ENCODE data around the gene RUVBL2. TPM values are rescaled to one million over a fixed set of nuclear protein-coding genes. Genes with fewer than 3 reads are reported as not detected.

RUVBL2 gene
- total and polyA plus RNA-seq, 8 donors: 0.58 to 96.0 (median 61.2) TPM

DNA sequence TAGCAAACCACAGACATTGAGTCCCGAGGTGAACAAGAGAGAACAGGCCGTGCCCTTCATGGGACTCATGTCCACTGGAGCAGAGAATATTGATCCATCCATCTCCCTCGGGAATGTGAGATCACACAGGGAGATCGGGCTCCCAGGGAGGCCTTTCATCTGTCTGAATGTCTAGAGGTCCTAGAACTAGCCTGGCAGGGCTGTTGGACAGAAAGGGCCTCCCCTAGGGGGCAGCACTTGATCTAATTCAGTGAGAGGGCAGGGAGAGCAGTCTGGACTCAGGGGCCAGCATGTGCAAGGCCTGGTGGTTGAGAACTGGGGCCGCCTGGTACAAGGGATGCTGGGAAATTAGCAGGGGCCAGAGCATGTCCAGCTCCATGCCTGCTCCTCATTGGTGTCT is 4.3 kb downstream of the RUVBL2 start:
- intact Hi-C loops (cut with DNase I; ENCODE audit: low total_unique reads): no loop called here
- 67 to 80% (median 74%) methylated on average over 3 to 5 of the region's 5 CpGs for WGBS, 5 donors
- H3K36me3 ChIP-seq: peaks cover 0 to 28% (median 20%) of the 10 kb centered on the region in 4 donors
- no peaks in the 10 kb centered on the region for H3K27me3 ChIP-seq
- no peak overlapping the region for H3K27ac ChIP-seq
- H3K4me3 ChIP-seq: no peak overlapping the region
- DNase-seq: peak; percentile 56 to 59
- TF ChIP-seq POLR2AphosphoS5 (IDR thresholded peaks at IDR 0.05): no peak
- no peak for TF ChIP-seq EP300 (IDR thresholded peaks at IDR 0.05)
- TF ChIP-seq, protein P1, sequence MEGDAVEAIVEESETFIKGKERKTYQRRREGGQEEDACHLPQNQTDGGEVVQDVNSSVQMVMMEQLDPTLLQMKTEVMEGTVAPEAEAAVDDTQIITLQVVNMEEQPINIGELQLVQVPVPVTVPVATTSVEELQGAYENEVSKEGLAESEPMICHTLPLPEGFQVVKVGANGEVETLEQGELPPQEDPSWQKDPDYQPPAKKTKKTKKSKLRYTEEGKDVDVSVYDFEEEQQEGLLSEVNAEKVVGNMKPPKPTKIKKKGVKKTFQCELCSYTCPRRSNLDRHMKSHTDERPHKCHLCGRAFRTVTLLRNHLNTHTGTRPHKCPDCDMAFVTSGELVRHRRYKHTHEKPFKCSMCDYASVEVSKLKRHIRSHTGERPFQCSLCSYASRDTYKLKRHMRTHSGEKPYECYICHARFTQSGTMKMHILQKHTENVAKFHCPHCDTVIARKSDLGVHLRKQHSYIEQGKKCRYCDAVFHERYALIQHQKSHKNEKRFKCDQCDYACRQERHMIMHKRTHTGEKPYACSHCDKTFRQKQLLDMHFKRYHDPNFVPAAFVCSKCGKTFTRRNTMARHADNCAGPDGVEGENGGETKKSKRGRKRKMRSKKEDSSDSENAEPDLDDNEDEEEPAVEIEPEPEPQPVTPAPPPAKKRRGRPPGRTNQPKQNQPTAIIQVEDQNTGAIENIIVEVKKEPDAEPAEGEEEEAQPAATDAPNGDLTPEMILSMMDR (IDR thresholded peaks at IDR 0.05): peak in 2 of 7 experiments; percentile 13 to 33
- TF ChIP-seq POLR2A (IDR thresholded peaks at IDR 0.05): no peak
- H3K9me3 ChIP-seq: no peaks in the 10 kb centered on the region
- peaks cover 12 to 18% (median 15%) of the 10 kb centered on the region in 4 donors for H3K4me1 ChIP-seq

DNA sequence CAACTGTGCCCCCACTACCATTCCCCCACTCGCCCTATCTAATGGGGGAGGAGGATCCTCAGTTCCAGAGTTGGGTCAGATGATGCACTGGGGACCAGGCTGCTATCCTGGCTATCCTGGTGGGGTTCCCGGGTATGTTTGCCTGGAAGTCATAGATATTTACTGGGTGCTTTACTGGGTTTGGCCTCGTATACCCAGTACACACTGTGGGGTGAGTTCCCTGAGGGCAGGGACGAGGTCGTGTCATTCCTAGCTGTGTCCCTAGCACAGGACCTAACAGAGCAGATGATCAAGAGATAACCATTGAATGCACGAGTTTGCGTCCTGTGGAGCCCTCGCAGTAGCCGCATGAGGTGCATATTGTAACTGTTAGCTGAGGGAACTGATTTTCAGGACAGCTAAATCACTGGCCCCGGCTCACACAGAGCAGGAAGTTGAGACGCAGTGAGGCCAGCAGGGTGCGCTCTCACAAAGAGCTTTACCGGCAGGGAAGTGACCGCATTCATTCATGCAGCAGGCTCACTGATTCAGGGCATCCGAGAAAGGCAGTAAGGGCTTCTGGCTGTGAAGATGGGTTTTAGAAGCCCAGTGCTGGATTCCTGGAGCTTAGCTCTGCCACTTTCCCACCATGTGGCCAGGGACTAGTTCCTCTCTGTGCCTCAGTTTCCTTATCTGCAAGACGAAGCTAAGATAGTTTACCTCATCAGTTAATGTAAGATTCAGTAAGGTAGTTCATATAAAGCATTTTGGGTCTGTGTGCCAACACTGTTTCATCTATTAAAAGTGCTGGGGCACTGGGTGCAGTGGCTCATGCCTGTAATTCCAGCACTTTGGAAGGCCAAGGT is 6.0 kb downstream of the RUVBL2 start:
- Histone ChIP-seq H3K27me3 (no peaks in the 10 kb centered on the region), H3K36me3 (peaks cover 7 to 45% (median 37%) of the 10 kb centered on the region in 4 donors), H3K27ac (no peak overlapping the region), H3K9me3 (no peaks in the 10 kb centered on the region), H3K4me3 (no peak overlapping the region), H3K4me1 (peaks cover 3 to 10% (median 7%) of the 10 kb centered on the region in 4 donors)
- intact Hi-C loops (cut with DNase I; ENCODE audit: low total_unique reads): no loop called here
- WGBS, 5 donors: 55 to 66% (median 59%) methylated on average over 11 to 16 of the region's 16 CpGs
- peak; percentile 65 to 81 for DNase-seq
- TF ChIP-seq, protein P1 (IDR thresholded peaks at IDR 0.05): peak in 5 of 7 experiments; percentile 30 to 55 (median 51)
- TF ChIP-seq POLR2AphosphoS5 (IDR thresholded peaks at IDR 0.05): no peak
- TF ChIP-seq EP300 (IDR thresholded peaks at IDR 0.05): no peak
- TF ChIP-seq POLR2A (IDR thresholded peaks at IDR 0.05): no peak

DNA sequence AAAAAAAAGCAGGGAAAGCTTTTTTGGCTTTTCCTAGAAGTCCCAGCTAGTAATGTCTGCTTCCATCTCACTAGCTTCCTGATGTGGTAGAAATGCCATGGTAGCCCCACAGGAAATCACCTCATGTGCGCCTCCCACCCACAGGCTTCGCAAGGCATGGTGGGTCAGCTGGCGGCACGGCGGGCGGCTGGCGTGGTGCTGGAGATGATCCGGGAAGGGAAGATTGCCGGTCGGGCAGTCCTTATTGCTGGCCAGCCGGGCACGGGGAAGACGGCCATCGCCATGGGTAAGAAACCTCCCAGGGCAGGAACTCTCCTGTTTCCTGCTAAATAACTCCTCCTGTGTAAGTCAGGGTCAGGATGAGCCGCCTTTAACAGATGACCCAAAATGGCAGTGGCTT is 10.4 kb downstream of the RUVBL2 start:
- H3K36me3 ChIP-seq: peaks cover 35 to 87% (median 79%) of the 10 kb centered on the region in 4 donors
- H3K9me3 ChIP-seq: no peaks in the 10 kb centered on the region
- intact Hi-C loops (cut with DNase I; ENCODE audit: low total_unique reads): no loop called here
- no peak for DNase-seq
- no peak overlapping the region for H3K4me3 ChIP-seq
- H3K27ac ChIP-seq: no peak overlapping the region
- H3K27me3 ChIP-seq: no peaks in the 10 kb centered on the region
- H3K4me1 ChIP-seq: no peaks in the 10 kb centered on the region
- TF ChIP-seq POLR2A (IDR thresholded peaks at IDR 0.05) (no peak), EP300 (IDR thresholded peaks at IDR 0.05) (no peak)
- 93 to 98% (median 98%) methylated on average over 15 of the region's 15 CpGs for WGBS, 5 donors

DNA sequence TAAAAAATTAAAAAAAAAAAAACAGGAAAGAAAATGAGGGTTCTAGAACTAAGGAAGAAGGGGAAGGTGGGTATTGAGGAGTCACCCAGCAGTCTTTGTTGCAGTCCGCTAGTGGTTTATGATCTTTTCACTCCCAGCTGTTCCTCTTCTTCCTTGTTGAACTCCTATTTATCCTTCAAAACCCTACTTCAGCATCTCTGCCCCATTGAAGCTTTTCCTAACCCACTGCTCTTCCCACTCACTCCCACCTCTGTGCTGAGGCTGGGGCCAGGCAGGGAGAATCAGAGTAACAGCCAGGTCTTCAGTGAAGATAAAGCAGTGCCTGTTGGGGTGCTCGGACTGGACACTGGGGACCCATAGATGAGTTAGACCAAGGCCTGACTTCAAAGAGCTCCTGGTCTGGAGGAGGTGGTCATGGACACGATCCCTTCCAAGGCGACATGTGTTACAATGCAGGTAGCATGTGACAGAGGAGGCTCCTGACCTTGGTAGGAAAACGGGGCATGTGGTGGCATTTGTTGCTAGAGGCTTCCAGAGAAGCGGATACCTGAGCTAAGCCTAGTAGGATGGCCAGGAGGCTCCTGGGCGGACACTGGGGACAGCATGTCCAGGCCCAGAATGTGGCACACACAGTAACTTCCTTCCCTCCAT is 11.4 kb downstream of the RUVBL2 start:
- no peaks in the 10 kb centered on the region for H3K4me1 ChIP-seq
- intact Hi-C loops (cut with DNase I; ENCODE audit: low total_unique reads): no loop called here
- WGBS, 5 donors: 91 to 97% (median 95%) methylated on average over 7 of the region's 7 CpGs
- TF ChIP-seq POLR2AphosphoS5 (IDR thresholded peaks at IDR 0.05) (no peak), EP300 (IDR thresholded peaks at IDR 0.05) (no peak), POLR2A (IDR thresholded peaks at IDR 0.05) (no peak)
- TF ChIP-seq, protein P1 (IDR thresholded peaks at IDR 0.05): no peak
- H3K9me3 ChIP-seq: no peaks in the 10 kb centered on the region
- peaks cover 43 to 87% (median 85%) of the 10 kb centered on the region in 4 donors for H3K36me3 ChIP-seq
- H3K27me3 ChIP-seq: no peaks in the 10 kb centered on the region
- DNase-seq: no peak
- no peak overlapping the region for H3K27ac ChIP-seq
- no peak overlapping the region for H3K4me3 ChIP-seq
